HG02981 (cell line): ENCODE results near the gene SLCO4A1.

Experiments
- ATAC-seq: cut with Tn5 transposase; IDR thresholded peaks from one replicate; pipeline ENCODE4 v1.9.1; 2021; ENCODE audit warnings: mild to moderate bottlenecking, moderate library complexity; ENCODE audit not compliant: unreplicated experiment

The SLCO4A1 gene

DNA sequence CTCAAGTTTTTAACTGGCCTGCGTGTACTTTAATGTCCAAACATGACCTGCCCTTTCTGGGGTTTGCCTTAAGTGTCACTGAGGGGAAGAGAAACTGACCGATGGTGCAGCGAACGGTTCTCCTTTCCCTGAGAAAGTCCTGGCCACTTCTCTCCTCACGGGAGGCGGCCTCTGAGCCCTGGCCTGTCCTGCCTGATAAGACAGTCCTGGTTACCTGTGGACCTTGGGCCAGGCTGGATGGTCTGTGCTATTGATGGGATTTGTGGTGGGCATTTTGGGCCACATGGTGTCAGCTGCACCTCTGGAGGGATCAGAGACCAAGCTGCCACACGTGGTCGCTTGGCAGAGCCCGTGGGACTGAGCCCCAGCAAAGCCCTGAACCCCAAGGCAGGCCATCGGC, 54.7 kb downstream of the SLCO4A1 start:
- ATAC-seq: no peak

DNA sequence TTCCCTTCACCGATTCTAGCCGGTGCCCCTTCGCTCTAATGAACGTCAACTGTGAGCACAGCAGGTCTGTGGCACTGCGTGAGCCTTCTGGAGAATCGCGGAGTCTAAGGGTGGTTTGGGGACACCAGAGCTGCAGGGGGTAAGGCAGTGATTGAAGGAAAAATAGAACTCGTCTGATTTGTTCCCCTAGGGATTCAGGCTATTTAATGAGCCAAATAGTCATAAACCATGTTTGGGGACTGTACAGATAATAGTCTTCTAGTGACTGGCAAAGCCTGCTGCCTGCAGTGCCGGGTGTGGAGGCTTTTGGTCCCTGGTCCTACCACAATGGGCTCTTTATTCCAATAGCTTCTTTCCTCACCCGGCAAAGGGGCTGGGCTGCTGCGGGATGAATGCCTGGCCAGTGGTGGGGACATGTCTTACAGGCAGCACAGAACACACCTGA, 55.2 kb downstream of the SLCO4A1 start:
- no peak for ATAC-seq

DNA sequence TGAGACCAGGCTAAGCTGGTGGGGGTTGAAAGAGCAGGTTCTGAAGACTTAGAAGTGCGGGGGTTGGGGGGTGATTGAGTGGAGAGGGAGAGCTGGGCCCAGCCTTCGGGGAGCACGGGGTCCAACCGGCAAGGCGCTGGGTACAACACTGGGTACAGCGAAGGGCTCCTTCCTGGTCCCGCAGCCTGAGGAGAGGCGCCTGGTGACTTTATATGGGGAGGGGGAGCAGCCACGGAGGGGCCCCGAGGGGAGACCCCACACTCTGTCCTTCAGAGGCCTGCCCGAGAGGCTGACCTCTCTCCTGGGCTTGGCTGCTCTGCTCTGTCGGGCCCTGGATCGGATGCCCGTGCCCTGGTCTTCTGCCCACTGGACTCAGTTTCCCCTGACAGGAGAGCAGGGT, 55.9 kb downstream of the SLCO4A1 start:
- ATAC-seq: no peak

DNA sequence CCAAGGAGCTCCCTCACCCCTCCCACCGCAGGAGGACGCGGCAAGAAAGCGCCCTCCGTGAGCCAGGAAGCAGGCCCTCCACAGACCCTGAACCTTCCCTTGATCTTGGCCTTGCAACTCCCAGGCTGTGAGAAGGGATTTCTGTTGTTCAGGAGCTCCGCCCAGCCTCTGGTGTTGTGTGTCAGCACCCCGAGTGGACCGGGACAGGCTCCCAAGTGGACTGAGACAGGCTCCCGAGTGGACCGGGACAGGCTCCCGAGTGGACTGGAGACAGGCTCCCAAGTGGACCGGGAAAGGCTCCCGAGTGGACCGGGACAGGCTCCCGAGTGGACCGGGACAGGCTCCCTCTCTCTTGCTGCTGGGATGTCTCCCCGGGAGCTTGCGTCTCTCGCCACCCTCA, 57.0 kb downstream of the SLCO4A1 start:
- no peak for ATAC-seq

DNA sequence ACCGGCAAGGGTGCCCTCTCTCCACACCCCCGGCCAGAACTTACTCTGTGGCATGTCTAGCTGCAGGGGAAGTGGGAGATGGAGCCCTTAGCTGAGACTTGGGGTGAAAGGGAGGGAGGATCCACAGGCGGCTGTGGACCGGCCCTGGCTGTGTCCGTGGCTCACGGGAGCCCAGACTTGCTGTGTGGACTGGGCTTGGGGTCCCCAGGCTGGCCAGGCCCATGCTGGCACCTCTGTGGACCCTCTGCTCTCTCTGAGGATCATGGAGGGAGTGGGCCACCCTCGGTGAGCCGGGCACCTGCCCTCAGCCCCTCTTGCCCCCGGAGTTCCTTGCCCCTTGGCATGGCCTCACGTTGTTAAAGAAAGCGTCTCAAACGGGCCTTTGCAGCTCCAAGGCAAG, 57.4 kb downstream of the SLCO4A1 start:
- no peak for ATAC-seq

DNA sequence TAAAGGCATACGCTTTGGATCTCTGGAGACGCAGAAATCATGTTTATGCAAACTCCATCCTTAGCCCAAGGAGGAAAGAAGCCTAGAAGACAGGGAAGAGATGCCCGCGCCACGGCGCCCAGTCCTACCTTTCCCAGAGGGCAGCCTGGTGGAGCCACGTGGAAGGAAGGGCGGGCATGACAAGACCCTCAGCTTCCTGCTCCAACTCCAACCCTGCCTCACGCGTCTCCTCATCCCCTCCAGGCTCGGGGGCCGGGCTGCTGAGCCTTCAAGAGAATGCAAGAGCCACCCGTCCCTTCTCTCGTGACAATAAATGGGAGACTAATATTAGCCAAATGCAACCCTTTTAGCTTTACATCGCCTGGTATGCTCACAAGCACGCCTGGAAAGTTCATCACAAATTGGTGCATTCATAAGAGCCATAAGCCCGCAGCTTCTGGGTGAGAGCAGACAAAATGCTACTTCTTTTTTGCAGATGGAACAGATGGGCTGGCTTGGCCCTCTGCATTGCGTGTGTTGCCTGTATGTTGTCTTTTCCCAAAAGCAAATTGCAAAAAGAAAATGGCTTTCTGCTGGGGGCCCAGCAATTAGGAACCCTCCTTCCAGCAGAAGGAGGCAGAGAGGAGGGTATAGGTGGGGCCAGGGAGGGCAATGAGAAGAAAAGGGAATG, 58.1 kb downstream of the SLCO4A1 start:
- no peak for ATAC-seq

DNA sequence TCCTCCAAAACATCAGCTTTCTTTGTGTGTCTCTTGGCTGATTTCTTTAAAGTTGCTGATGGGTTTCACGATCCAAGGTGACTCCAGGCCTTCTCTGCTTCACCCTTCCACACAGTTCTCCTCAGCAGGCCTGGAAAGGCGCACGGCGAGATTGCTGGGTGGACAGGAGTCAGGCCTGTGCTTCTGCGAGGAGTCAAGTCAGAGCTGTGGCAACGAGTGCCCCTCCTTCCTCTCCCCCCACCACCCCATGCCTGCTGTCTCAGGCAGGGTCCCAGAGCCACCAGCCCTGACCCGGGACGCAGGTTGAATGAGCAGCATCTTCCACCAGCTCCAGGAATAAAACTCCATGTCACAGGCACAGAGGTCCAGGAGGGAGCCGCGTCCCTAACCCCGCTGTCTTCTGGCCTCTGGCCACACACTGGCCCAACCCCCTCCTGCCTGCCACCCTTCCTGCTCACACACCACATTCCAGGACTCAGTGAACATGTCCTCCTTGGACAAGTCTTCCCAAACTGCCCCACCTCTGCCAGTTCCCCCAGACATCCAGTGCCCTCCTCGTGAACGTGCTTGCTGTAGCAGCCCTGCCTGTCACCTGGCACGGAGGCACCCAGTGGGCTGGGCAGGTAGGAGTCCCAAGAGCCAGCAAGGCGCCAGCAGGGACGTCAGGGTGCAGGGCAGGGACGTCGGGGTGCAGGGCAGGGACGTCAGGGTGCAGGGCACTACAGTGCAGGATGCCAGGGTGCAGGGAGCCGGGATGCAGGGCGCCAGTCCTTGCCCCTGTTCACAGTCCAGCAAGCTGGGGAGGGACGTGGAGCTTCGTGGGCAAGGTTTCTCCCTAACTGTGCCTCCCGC, 59.1 kb downstream of the SLCO4A1 start:
- no peak for ATAC-seq

DNA sequence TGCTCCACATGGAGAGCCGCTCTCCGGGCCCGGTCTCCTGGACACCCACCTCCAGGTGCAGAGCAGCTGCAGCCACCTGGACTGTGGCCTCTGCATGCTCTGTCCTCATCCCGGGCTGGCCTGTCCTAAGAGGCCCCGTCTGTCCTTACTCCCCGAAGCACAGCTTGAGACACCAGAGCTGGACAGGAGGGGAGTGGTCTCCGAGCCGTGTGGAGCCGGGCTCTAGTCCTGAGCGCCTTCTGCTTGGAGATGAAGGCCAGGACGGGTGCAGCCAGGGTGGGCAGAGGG, 59.7 kb downstream of the SLCO4A1 start:
- ATAC-seq: no peak

DNA sequence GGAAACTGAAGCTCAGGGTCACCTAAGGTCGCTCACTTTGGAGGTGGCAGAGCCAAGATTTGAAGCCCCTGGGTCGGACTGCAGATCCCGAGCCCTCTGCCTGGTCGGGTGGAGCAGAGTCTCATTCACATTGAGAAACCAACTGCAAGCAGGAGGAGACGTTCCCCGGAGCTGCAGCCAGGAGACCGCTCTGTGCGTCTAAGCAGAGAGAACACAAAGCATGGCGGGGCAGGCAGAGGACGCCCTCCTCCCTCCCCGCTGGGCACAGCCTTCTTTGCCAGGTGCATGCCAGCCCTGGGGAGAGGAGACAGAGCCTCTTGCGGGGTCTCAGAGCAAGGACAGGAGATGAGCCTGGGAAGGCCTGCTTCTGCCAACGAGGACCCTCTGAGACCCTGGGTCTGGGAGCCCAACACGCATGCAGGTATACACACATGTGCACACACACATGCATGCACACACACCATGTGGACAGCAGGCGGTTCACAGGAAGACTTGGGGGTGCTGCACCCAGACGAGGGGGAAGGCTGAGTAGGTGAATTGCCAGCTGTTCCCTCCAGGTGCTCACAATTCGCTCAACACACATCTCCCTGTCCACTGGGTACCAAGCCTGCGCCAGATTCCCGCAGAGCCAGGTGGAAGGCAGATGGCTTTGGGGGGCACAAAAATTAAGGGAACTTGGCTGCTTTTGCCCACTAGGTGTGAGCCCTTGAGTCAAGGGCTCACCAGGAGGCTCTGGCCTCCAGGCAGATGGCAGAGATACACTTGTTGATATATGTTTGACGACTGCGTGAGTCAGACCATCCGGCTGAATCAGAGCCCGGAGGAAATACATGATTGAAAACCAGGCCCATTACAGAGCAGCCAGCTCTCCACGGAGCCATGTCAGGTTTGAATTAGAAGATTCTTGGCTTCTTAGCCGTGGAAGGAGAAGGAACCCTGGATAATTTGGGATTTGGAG, 60.9 kb downstream of the SLCO4A1 start:
- no peak for ATAC-seq

DNA sequence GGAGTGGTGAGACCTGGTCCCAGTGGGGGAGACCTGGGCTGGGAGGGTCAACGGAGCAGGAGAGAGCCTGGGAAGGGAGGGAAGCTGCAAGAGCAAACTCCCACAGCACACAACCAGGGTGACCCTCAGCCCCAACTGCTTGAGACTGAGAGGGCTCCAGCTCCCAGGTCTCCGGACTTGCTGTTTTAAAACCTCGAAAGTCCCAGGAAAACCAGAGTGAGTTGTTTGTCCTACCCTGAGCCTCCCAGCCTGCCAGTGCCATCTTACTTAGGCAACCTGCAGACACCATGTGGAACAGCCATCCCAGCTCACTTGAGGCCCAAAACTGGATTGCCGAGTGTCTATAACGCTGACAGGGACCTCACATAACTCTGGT, 61.5 kb downstream of the SLCO4A1 start:
- ATAC-seq: no peak

DNA sequence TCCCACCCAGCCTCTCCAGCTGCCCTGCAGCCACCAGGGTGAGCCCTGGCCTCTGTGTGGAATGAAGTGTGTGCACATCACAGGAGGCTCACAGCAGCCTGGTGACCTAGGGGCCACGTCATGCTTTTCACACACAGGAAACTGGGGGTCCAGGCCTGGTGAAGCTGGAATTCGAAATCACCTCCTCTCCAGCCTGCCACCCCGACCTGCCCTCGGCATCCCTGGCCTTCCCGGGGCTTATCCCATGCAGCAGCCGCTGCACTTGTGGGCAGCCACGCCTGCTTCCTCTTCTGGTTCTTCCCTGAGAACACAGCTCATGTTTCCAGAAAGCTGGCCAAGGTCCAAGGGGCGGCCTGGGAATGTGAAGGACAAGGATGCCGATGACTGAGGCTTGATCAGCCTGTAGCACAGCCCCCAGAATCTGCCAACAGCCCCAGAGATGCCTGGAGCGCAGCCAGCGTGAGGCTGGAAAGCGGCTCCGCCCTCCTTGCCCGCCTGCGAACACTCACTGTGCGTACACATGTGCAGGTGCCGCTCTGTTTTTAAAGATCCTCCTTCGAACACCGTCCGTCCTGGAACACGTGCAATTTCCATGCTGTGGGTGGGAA, 62.1 kb downstream of the SLCO4A1 start:
- ATAC-seq: no peak

DNA sequence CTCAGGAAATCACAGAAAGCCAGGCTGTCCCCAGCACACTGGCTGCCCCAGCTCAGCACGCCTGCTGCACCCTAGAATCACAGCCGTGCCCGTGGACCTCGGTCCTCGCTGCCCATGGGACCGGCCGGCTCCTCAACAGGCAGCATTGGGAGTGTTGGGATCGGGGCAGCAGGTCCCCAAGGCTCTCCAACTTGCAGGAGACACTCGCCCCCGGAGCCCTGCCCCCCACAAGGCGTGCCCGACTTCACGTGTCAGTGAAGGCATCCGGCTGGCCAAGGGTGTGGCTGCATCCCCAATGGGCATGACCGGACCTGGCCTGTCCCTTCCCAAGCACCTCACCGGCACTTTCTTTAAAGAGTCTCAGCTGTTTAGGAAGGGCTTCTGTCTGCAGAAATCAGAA, 63.3 kb downstream of the SLCO4A1 start:
- ATAC-seq: no peak

DNA sequence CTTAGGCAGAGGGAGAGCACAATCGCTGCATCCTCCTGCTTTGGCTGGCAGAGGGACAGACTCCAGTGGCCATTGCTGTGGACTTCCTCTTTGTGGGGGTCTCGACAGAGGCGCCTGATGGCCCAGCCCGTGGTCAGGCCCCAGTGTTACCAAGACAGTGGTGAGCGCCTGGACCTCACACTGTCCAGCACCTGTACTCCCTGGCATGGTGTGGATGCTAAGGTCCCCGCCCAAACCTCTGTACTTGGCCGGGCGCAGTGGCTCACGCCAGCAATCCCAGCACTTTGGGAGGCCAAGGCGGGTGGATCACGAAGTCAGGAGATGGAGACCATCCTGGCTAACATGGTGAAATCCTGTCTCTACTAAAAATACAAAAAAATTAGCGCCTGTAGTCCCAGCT, 64.0 kb downstream of the SLCO4A1 start:
- ATAC-seq: no peak

DNA sequence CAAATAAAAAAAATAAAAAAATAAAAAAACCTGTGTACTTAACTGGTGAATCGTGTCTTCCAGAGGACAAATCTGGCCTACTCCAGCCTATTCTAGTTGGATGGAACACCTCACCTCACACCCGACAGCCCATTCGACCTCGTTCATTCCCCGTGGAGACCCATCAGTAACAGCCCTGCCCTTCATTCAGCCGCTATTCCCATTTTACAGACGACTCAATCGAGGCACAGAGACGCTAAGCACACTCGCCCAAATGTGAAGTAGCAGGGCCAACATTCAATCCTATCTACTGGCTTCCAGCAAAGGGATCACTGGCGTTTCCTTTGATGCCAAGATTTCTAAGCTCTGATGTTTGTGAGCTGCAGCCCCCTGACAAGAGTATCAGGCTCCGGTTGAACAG, 64.6 kb downstream of the SLCO4A1 start:
- no peak for ATAC-seq

DNA sequence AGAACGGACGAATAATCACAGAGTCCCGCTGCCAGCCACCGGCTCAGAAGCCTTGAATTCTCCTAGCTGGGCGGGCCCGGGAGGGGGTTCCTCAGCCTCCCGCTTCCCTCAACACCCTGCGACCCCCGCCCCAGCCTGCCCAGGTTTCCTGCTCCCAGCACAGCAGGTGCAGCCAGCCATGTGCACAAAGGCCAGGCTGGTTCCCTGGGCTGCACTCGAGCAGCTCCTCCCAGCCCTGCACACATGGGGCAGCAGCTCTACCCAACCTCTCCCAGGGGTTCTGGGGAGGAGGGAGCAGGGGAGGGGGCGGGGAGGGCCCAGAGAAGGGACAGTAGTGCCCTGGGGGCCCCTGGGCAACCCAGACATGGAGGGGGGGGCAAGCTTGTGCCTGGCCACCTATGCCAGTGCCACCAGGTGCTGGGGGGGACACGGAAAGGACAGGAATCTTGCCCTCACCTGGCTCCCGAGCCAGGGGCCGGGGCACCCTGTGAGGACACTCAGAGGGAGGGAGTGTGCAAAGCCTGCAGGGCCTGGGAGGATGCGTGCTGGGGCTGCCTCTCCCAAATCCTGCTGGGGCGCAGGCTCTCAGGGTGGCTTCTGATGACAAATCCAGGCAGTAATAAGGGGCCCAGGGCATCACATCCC, 65.1 kb downstream of the SLCO4A1 start:
- no peak for ATAC-seq

DNA sequence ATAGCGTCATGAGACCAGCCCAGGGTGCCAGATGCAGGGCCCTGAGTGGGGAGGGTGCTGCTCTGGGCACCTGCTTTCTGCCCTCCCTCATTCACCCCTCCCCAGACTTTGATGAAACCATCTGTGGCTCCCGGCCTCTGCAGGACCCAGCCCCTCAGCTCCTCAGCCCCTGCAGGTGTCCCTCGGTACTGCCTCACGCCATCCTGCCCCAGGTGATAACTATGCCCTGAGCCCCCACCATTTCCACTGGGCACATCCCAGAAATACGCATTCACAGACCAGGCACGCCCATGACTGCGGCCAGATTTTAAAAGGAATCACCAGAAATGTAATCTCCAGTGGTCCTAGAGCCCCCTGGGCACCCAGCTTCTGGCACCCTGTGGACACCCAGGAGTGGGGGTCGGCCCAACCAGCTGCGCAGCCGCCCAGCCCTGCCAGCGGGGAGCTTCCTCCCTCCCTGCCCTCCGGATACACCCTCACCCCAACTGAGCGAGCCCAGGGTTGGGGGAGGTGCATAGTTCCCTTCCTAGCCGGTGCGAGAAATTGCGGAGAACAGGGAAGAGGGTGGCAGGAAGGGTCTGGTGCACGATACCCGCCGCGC, 65.7 kb downstream of the SLCO4A1 start:
- no peak for ATAC-seq

DNA sequence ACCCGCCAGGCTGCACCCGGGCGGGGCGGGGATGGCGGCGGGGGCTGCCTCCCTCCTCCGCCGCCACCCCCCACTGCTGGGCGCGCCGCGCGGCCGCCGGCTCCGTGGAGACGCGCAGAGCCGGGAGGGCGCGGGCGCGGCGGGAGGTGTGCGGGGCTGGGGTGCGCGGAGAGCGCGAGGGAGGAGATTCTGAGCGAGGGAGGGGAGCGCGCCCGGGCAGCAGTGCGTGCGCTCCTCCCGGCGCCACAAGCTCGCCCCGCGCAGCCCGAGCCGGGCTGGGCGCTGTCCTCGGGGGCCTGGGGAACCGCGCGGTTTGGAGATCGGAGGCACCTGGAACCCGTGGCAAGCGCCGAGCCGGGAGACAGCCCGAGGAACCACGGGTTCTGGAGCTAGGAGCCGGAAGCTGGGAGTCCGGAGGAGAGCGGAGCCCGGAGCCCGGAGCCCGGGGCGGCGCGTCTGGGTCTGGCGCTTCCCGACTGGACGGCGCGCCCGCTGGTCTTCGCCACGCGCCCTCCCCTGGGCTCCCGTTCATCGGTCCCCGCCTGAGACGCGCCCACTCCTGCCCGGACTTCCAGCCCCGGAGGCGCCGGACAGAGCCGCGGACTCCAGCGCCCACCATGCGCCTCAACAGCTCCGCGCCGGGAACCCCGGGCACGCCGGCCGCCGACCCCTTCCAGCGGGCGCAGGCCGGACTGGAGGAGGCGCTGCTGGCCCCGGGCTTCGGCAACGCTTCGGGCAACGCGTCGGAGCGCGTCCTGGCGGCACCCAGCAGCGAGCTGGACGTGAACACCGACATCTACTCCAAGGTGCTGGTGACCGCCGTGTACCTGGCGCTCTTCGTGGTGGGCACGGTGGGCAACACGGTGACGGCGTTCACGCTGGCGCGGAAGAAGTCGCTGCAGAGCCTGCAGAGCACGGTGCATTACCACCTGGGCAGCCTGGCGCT, 66.6 kb downstream of the SLCO4A1 start, which contains the start of gene NTSR1:
Gene NTSR1, plus strand, starts transcription at position 246 of the 946 bp plus-strand sequence. Its CDS starts 372 bp downstream, at position 618.
- no peak for ATAC-seq

DNA sequence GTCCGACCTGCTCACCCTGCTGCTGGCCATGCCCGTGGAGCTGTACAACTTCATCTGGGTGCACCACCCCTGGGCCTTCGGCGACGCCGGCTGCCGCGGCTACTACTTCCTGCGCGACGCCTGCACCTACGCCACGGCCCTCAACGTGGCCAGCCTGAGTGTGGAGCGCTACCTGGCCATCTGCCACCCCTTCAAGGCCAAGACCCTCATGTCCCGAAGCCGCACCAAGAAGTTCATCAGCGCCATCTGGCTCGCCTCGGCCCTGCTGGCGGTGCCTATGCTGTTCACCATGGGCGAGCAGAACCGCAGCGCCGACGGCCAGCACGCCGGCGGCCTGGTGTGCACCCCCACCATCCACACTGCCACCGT, 67.2 kb downstream of the SLCO4A1 start:
- no peak for ATAC-seq
